Measurements from ENCODE around the gene TMEM59. TPM values are rescaled to one million over a fixed set of nuclear protein-coding genes. Genes with fewer than 3 reads are reported as not detected.

TMEM59 gene
- total and polyA plus RNA-seq, 2 donors (not counting 1 experiment from before 2014, with no cell fraction given): 66.3 to 146 TPM

- H3K4me1 Mint-ChIP-seq: peaks cover 12% of the 10 kb centered on the region
- intact Hi-C loops (cut with micrococcal nuclease): no loop called here
- H3K4me2 ChIP-seq (replicated peaks; ENCODE audit: low read depth, low read length, poor library complexity, severe bottlenecking): no peak overlapping the region
- H3K9me3 ChIP-seq (ENCODE audit: control extremely low read depth in 1 of 3, control insufficient read depth in 2 of 3, insufficient read depth in 1 of 3, low read length in 2 of 3): no peaks in the 10 kb centered on the region
- no peaks in the 10 kb centered on the region for H4K20me1 ChIP-seq (ENCODE audit: control insufficient read depth, insufficient read depth, low read length, poor library complexity, severe bottlenecking)
- no peak for DNase-seq
- peaks cover 42% of the 10 kb centered on the region for H3K79me2 ChIP-seq (ENCODE audit: control insufficient read depth, insufficient read depth, low read length)
- no peak for TF ChIP-seq EZH2 (IDR thresholded peaks at IDR 0.05; ENCODE audit: borderline replicate concordance, insufficient read depth, low read depth, low read length, poor library complexity, severe bottlenecking)
- no peak for TF ChIP-seq CTCF (IDR thresholded peaks at IDR 0.05)
- H3K4me3 ChIP-seq (ENCODE audit: control extremely low read depth in 1 of 5, extremely low read depth in 1 of 5, insufficient read depth in 1 of 5, low read depth in 2 of 5, low read length in 4 of 5): no peak overlapping the region
- ATAC-seq (ENCODE audit: low read depth): no peak
- peaks cover 3 to 81% of the 10 kb centered on the region in 2 experiments for H3K36me3 ChIP-seq (replicated peaks in 1 of 2; ENCODE audit: control extremely low read depth in 1 of 2, control insufficient read depth in 1 of 2, extremely low read depth in 1 of 2, insufficient read depth in 2 of 2, low read length in 1 of 2)
- H3K27me3 ChIP-seq (replicated peaks in 1 of 4; ENCODE audit: control extremely low read depth in 1 of 4, control insufficient read depth in 3 of 4, insufficient read depth in 4 of 4, low read length in 3 of 4): no peaks in the 10 kb centered on the region
- ChIA-PET POLR2A (interaction anchor here (0.7 kb wide), 1 partner anchor 202 kb away, joined by 4 read pairs; no protein-coding TSS in a partner anchor), CTCF (interaction anchor here (1.1 to 1.6 kb wide), 2 partner anchors 10 to 180 kb away, joined by 3 to 4 read pairs; no protein-coding TSS in a partner anchor)
- no peak overlapping the region for H2AFZ ChIP-seq (ENCODE audit: insufficient read depth, low read depth, low read length, poor library complexity, severe bottlenecking)
- no peak overlapping the region for H3K27ac Mint-ChIP-seq
- no peaks in the 10 kb centered on the region for H3K9me3 Mint-ChIP-seq (ENCODE audit: insufficient read depth)
- H3K9ac ChIP-seq (ENCODE audit: low read length): no peak overlapping the region
- WGBS (ENCODE audit: insufficient coverage): no CpG with 5 or more reads among the region's 1 CpG
- no peak overlapping the region for H3K4me3 Mint-ChIP-seq
- no peaks in the 10 kb centered on the region for H3K27me3 Mint-ChIP-seq
- H3K27ac ChIP-seq (ENCODE audit: low read length in 2 of 2): no peak overlapping the region
- peaks cover 0 to 5% of the 10 kb centered on the region in 2 donors for H3K4me1 ChIP-seq (ENCODE audit: control insufficient read depth in 2 of 2, insufficient read depth in 2 of 2, low read length in 2 of 2)
Measured at GRCh38 chr1:54041806-54042205, 11.2 kb downstream of the TMEM59 start.

- no peaks in the 10 kb centered on the region for H3K9me3 Mint-ChIP-seq (ENCODE audit: insufficient read depth)
- ATAC-seq (ENCODE audit: low read depth) (no peak), DNase-seq (no peak)
- Histone ChIP-seq H3K4me1 (ENCODE audit: control insufficient read depth in 2 of 2, insufficient read depth in 2 of 2, low read length in 2 of 2) (no peaks in the 10 kb centered on the region), H4K20me1 (ENCODE audit: control insufficient read depth, insufficient read depth, low read length, poor library complexity, severe bottlenecking) (no peaks in the 10 kb centered on the region), H3K4me3 (ENCODE audit: control extremely low read depth in 1 of 5, extremely low read depth in 1 of 5, insufficient read depth in 1 of 5, low read depth in 2 of 5, low read length in 4 of 5) (no peak overlapping the region), H3K27me3 (replicated peaks in 1 of 4; ENCODE audit: control extremely low read depth in 1 of 4, control insufficient read depth in 3 of 4, insufficient read depth in 4 of 4, low read length in 3 of 4) (no peaks in the 10 kb centered on the region), H3K36me3 (replicated peaks in 1 of 2; ENCODE audit: control extremely low read depth in 1 of 2, control insufficient read depth in 1 of 2, extremely low read depth in 1 of 2, insufficient read depth in 2 of 2, low read length in 1 of 2) (peaks cover 1 to 80% of the 10 kb centered on the region in 2 experiments), H3K4me2 (replicated peaks; ENCODE audit: low read depth, low read length, poor library complexity, severe bottlenecking) (no peak overlapping the region), H3K79me2 (ENCODE audit: control insufficient read depth, insufficient read depth, low read length) (peaks cover 4% of the 10 kb centered on the region), H3K9me3 (ENCODE audit: control extremely low read depth in 1 of 3, control insufficient read depth in 2 of 3, insufficient read depth in 1 of 3, low read length in 2 of 3) (no peaks in the 10 kb centered on the region), H2AFZ (ENCODE audit: insufficient read depth, low read depth, low read length, poor library complexity, severe bottlenecking) (no peak overlapping the region), H3K27ac (ENCODE audit: low read length in 2 of 2) (no peak overlapping the region), H3K9ac (ENCODE audit: low read length) (no peak overlapping the region)
- H3K4me1 Mint-ChIP-seq: no peaks in the 10 kb centered on the region
- H3K27me3 Mint-ChIP-seq: no peaks in the 10 kb centered on the region
- TF ChIP-seq CTCF (IDR thresholded peaks at IDR 0.05) (no peak), EZH2 (IDR thresholded peaks at IDR 0.05; ENCODE audit: borderline replicate concordance, insufficient read depth, low read depth, low read length, poor library complexity, severe bottlenecking) (no peak)
- H3K27ac Mint-ChIP-seq: no peak overlapping the region
- intact Hi-C loops (cut with micrococcal nuclease): no loop called here
- ChIA-PET POLR2A (no interaction called here), CTCF (no interaction called here)
- H3K4me3 Mint-ChIP-seq: no peak overlapping the region
Measured at GRCh38 chr1:54037476-54037875, 15.5 kb downstream of the TMEM59 start.

All from B cell (primary cell).